CD14-positive monocyte (primary cell): ENCODE results near the gene HGFAC. TPM values are rescaled to one million over a fixed set of nuclear protein-coding genes. Genes with fewer than 3 reads are reported as not detected.

Experiments
- DNase-seq, 3 donors: peaks; one replicate each; pipeline ENCODE4 v3.0.0-alpha.2; 2011 to 2022
- H2AFZ ChIP-seq: 2 replicates; pipeline ENCODE4 v1.6.0; 2012; ENCODE audit warnings: mild to moderate bottlenecking, low read depth, low read length, inconsistent platforms; ENCODE audit not compliant: insufficient read depth, poor library complexity, severe bottlenecking
- H3K27ac ChIP-seq, 2 donors: 1 replicate in 1 of 2; 2 replicates in 1 of 2; pipeline ENCODE4 v1.5.1; 2012 to 2013; ENCODE audit warnings: low read length in 2 of 2, control low read depth in 1 of 2, inconsistent platforms in 1 of 2, low read depth in 1 of 2, mild to moderate bottlenecking in 1 of 2
- H3K27me3 ChIP-seq, 2 donors: one replicate each; pipeline versions ENCODE4 v1.6.0 to v1.6.1; 2011 to 2013; ENCODE audit warnings: low read length in 2 of 2; ENCODE audit not compliant: control insufficient read depth in 2 of 2, insufficient read depth in 2 of 2
- H3K36me3 ChIP-seq, 2 donors: replicated peaks in 1 of 2; 1 replicate in 1 of 2; 2 replicates in 1 of 2; pipeline versions ENCODE4 v1.5.1 to v1.6.1; 2012 to 2013; ENCODE audit warnings: low read length in 2 of 2, control low read depth in 1 of 2, inconsistent platforms in 1 of 2, mild to moderate bottlenecking in 1 of 2; ENCODE audit not compliant: insufficient read depth in 2 of 2, control insufficient read depth in 1 of 2
- H3K4me1 ChIP-seq, 2 donors: 1 replicate in 1 of 2; 2 replicates in 1 of 2; pipeline versions ENCODE4 v1.5.1 to v1.6.1; 2012 to 2013; ENCODE audit warnings: low read length in 2 of 2, control low read depth in 1 of 2, inconsistent platforms in 1 of 2, mild to moderate bottlenecking in 1 of 2, moderate library complexity in 1 of 2; ENCODE audit not compliant: insufficient read depth in 2 of 2, control insufficient read depth in 1 of 2
- H3K4me2 ChIP-seq: replicated peaks from 2 replicates; pipeline ENCODE3; 2012; ENCODE audit warnings: low read length, moderate library complexity, mild to moderate bottlenecking; ENCODE audit not compliant: poor library complexity, severe bottlenecking; ENCODE audit errors: extremely low read depth
- H3K4me3 ChIP-seq, 3 experiments: fragments of 200-600 bp in 1 of 3; sonication (generic) in 1 of 3; replicated peaks in 1 of 3; 1 replicate in 2 of 3; 2 replicates in 1 of 3; pipeline ENCODE4 v1.5.1; 2011 to 2013; ENCODE audit warnings: low read length in 3 of 3, mild to moderate bottlenecking in 3 of 3, control low read depth in 2 of 3, low read depth in 2 of 3, inconsistent platforms in 1 of 3, moderate library complexity in 1 of 3
- H3K79me2 ChIP-seq: 2 replicates; pipeline ENCODE4 v1.6.0; 2012; ENCODE audit warnings: mild to moderate bottlenecking, control low read depth, inconsistent platforms, low read length, moderate library complexity; ENCODE audit not compliant: insufficient read depth
- H3K9ac ChIP-seq: 2 replicates; pipeline ENCODE4 v1.6.0; 2017; ENCODE audit warnings: low read length, mild to moderate bottlenecking; ENCODE audit not compliant: insufficient read depth, poor library complexity, severe bottlenecking
- H3K9me3 ChIP-seq, 2 donors: replicated peaks in 1 of 2; 1 replicate in 1 of 2; 2 replicates in 1 of 2; pipeline versions ENCODE4 v1.5.1 to v1.6.1; 2012 to 2013; ENCODE audit warnings: low read length in 2 of 2, control low read depth in 1 of 2; ENCODE audit not compliant: control insufficient read depth in 1 of 2, insufficient read depth in 1 of 2
- H4K20me1 ChIP-seq: 2 replicates; pipeline ENCODE4 v1.6.0; 2012; ENCODE audit warnings: mild to moderate bottlenecking, low read length, control low read depth, moderate library complexity; ENCODE audit not compliant: insufficient read depth
- H3K27ac Mint-ChIP-seq, 7 donors: one replicate each; pipeline ENCODE4 v1.8.0; 2020; ENCODE audit warnings: mild to moderate bottlenecking in 7 of 7, mixed read lengths in 7 of 7, moderate library complexity in 6 of 7, inconsistent platforms in 2 of 7
- H3K27me3 Mint-ChIP-seq, 3 donors: one replicate each; pipeline ENCODE4 v1.8.0; 2021 to 2022; ENCODE audit warnings: low read depth in 3 of 3, mild to moderate bottlenecking in 3 of 3, mixed read lengths in 3 of 3, moderate library complexity in 3 of 3, inconsistent platforms in 1 of 3
- H3K36me3 Mint-ChIP-seq, 2 donors: one replicate each; pipeline ENCODE4 v1.8.0; 2020; ENCODE audit warnings: mixed read lengths in 2 of 2, inconsistent platforms in 1 of 2, mild to moderate bottlenecking in 1 of 2
- H3K4me1 Mint-ChIP-seq: one replicate; pipeline ENCODE4 v1.8.0; 2020; ENCODE audit warnings: mild to moderate bottlenecking, mixed read lengths
- H3K4me3 Mint-ChIP-seq, 2 donors: one replicate each; pipeline ENCODE4 v1.8.0; 2020; ENCODE audit warnings: mild to moderate bottlenecking in 2 of 2, mixed read lengths in 2 of 2, moderate library complexity in 1 of 2
- H3K9me3 Mint-ChIP-seq, 7 donors: one replicate each; pipeline ENCODE4 v1.8.0; 2020 to 2022; ENCODE audit warnings: mixed read lengths in 7 of 7, mild to moderate bottlenecking in 6 of 7, moderate library complexity in 6 of 7, inconsistent platforms in 2 of 7
- WGBS: methylation state at CpG from one replicate; pipeline ENCODE4 v1.1.5; 2013; ENCODE audit warnings: missing lambda C conversion rate; ENCODE audit not compliant: insufficient coverage; 5-methylcytosine and 5-hydroxymethylcytosine counted together
- intact Hi-C, 2 donors: fragments of 100-400 bp; cut with micrococcal nuclease; formaldehyde crosslinking; loops; one replicate each; pipeline versions ENCODE4 v1.15.0 to v1.15.1; 2023
- polyA plus RNA-seq, 3 donors: library from polyadenylated mRNA; depleted of rRNA in 1 of 3; unstranded in 2 of 3; stranded (reverse) in 1 of 3; fragments of 300-500 nt in 2 of 3; fragments of >200 nt in 1 of 3; fragmentation: Illumina TruSeq in 2 of 3; gene quantifications; 1 replicate in 2 of 3; 2 replicates in 1 of 3; pipeline ENCODE4 v1.2.3, GENCODE V29; 2012 to 2021
- TF ChIP-seq, protein P1 (sequence below): fragments of 200-600 bp; IDR thresholded peaks from one replicate; pipeline ENCODE4 v1.8.0; 2022; ENCODE audit warnings: antibody characterized with exemption, mild to moderate bottlenecking

Gene HGFAC
- polyA plus RNA-seq, 3 donors, result 0.17 TPM; not detected in 2

GRCh38 chr4:3462321-3462789 lies 20.6 kb downstream of the HGFAC start:
- WGBS, result 87% methylated on average over 10 of the region's 10 CpGs
- peaks cover 7 to 32% of the 10 kb centered on the region in 2 donors for H3K27me3 ChIP-seq
- H3K4me1 Mint-ChIP-seq, result peaks cover 2% of the 10 kb centered on the region
- no peaks in the 10 kb centered on the region for H3K36me3 ChIP-seq
- no peaks in the 10 kb centered on the region for H3K9me3 ChIP-seq
- intact Hi-C loops, result no loop called here
- TF ChIP-seq, protein P1, sequence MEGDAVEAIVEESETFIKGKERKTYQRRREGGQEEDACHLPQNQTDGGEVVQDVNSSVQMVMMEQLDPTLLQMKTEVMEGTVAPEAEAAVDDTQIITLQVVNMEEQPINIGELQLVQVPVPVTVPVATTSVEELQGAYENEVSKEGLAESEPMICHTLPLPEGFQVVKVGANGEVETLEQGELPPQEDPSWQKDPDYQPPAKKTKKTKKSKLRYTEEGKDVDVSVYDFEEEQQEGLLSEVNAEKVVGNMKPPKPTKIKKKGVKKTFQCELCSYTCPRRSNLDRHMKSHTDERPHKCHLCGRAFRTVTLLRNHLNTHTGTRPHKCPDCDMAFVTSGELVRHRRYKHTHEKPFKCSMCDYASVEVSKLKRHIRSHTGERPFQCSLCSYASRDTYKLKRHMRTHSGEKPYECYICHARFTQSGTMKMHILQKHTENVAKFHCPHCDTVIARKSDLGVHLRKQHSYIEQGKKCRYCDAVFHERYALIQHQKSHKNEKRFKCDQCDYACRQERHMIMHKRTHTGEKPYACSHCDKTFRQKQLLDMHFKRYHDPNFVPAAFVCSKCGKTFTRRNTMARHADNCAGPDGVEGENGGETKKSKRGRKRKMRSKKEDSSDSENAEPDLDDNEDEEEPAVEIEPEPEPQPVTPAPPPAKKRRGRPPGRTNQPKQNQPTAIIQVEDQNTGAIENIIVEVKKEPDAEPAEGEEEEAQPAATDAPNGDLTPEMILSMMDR, result no peak
- H4K20me1 ChIP-seq, result no peaks in the 10 kb centered on the region
- H3K4me3 Mint-ChIP-seq, result peak overlapping the region in 1 of 2 donors; percentile 39
- H3K4me3 ChIP-seq, result no peak overlapping the region
- DNase-seq, result no peak
- H3K4me2 ChIP-seq, result no peak overlapping the region
- peak overlapping the region in 1 of 7 donors; percentile 28 for H3K27ac Mint-ChIP-seq
- no peaks in the 10 kb centered on the region for H3K79me2 ChIP-seq
- H3K36me3 Mint-ChIP-seq, result no peaks in the 10 kb centered on the region
- H2AFZ ChIP-seq, result no peak overlapping the region
- peaks cover 0 to 8% (median 3%) of the 10 kb centered on the region in 7 donors for H3K9me3 Mint-ChIP-seq
- peaks cover 20 to 45% (median 37%) of the 10 kb centered on the region in 3 donors for H3K27me3 Mint-ChIP-seq
- H3K27ac ChIP-seq, result no peak overlapping the region
- no peak overlapping the region for H3K9ac ChIP-seq
- H3K4me1 ChIP-seq, result peaks cover 0 to 4% of the 10 kb centered on the region in 2 donors

GRCh38 chr4:3462790-3463415 lies 21.1 kb downstream of the HGFAC start, which contains the start of gene DOK7:
Gene DOK7 (plus strand): TSS chr4:3463306. CDS start chr4:3463376, 70 bp downstream.
- Histone ChIP-seq H3K4me1 (peaks cover 0 to 4% of the 10 kb centered on the region in 2 donors), H3K4me2 (peak within 1 kb of the TSS; percentile 46), H3K4me3 (peak within 1 kb of the TSS in 1 of 3 experiments; percentile 28), H4K20me1 (no peaks in the 10 kb centered on the region), H3K9ac (peak within 1 kb of the TSS; percentile 4), H2AFZ (no peak within 1 kb of the TSS), H3K27me3 (peaks cover 7 to 32% of the 10 kb centered on the region in 2 donors), H3K79me2 (no peaks in the 10 kb centered on the region), H3K27ac (no peak within 1 kb of the TSS), H3K9me3 (peaks cover 0 to under 1% of the 10 kb centered on the region in 2 donors), H3K36me3 (no peaks in the 10 kb centered on the region)
- TF ChIP-seq, protein P1, result no peak
- Mint-ChIP-seq H3K27me3 (peaks cover 20 to 45% (median 37%) of the 10 kb centered on the region in 3 donors), H3K36me3 (no peaks in the 10 kb centered on the region), H3K4me1 (peaks cover 2% of the 10 kb centered on the region), H3K27ac (peak within 1 kb of the TSS in 1 of 7 donors; percentile 28), H3K4me3 (peak within 1 kb of the TSS; percentile 50 to 68), H3K9me3 (peaks cover 0 to 8% (median 3%) of the 10 kb centered on the region in 7 donors)
- WGBS, result 8% methylated on average over 44 of the region's 44 CpGs
- intact Hi-C loops, result no loop called here
- DNase-seq, result no peak
